ENCODE results near the gene AMOT. TPM values are rescaled to one million over a fixed set of nuclear protein-coding genes. Genes with fewer than 3 reads are reported as not detected.

Gene AMOT
- polyA plus RNA-seq, 4 donors: 67.9 to 74.8 (median 69.4) TPM

- no peak for DNase-seq (ENCODE audit: low read depth in 4 of 4, low spot score in 3 of 4)
Observed at GRCh38 chrX:112803060-112803459, 37.6 kb downstream of the AMOT start.

- no peak for DNase-seq (ENCODE audit: low read depth in 4 of 4, low spot score in 3 of 4)
Observed at GRCh38 chrX:112802541-112802940, 38.1 kb downstream of the AMOT start.

- DNase-seq (ENCODE audit: low read depth in 4 of 4, low spot score in 3 of 4): no peak
Observed at GRCh38 chrX:112800971-112801775, 39.5 kb downstream of the AMOT start.

- DNase-seq (ENCODE audit: low read depth in 4 of 4, low spot score in 3 of 4): no peak
Observed at GRCh38 chrX:112799425-112799824, 41.2 kb downstream of the AMOT start.

- DNase-seq (ENCODE audit: low read depth in 4 of 4, low spot score in 3 of 4): no peak
Observed at GRCh38 chrX:112798736-112799135, 41.9 kb downstream of the AMOT start.

- no peak for DNase-seq (ENCODE audit: low read depth in 4 of 4, low spot score in 3 of 4)
Observed at GRCh38 chrX:112789931-112790330, 50.7 kb downstream of the AMOT start.

GRCh38 chrX:112786076-112786475, 54.6 kb downstream of the AMOT start:
- no peak for DNase-seq (ENCODE audit: low read depth in 4 of 4, low spot score in 3 of 4)

- DNase-seq (ENCODE audit: low read depth in 4 of 4, low spot score in 3 of 4): no peak
Observed at GRCh38 chrX:112785344-112785743, 55.3 kb downstream of the AMOT start.

- DNase-seq (ENCODE audit: low read depth in 4 of 4, low spot score in 3 of 4): no peak
Observed at GRCh38 chrX:112784692-112785091, 55.9 kb downstream of the AMOT start.

GRCh38 chrX:112779139-112779538, 61.5 kb downstream of the AMOT start:
- DNase-seq (ENCODE audit: low read depth in 4 of 4, low spot score in 3 of 4): no peak

- no peak for DNase-seq (ENCODE audit: low read depth in 4 of 4, low spot score in 3 of 4)
Observed at GRCh38 chrX:112774651-112775293, 65.9 kb downstream of the AMOT start.

- DNase-seq (ENCODE audit: low read depth in 4 of 4, low spot score in 3 of 4): no peak
Observed at GRCh38 chrX:112774142-112774541, 66.5 kb downstream of the AMOT start.

- DNase-seq (ENCODE audit: low read depth in 4 of 4, low spot score in 3 of 4): no peak
Observed at GRCh38 chrX:112769034-112769433, 71.6 kb downstream of the AMOT start.

GRCh38 chrX:112768563-112768962, 72.1 kb downstream of the AMOT start:
- no peak for DNase-seq (ENCODE audit: low read depth in 4 of 4, low spot score in 3 of 4)

GRCh38 chrX:112766774-112767173, 73.9 kb downstream of the AMOT start:
- no peak for DNase-seq (ENCODE audit: low read depth in 4 of 4, low spot score in 3 of 4)

- DNase-seq (ENCODE audit: low read depth in 4 of 4, low spot score in 3 of 4): no peak
Observed at GRCh38 chrX:112761242-112762207, 79.1 kb downstream of the AMOT start.

GRCh38 chrX:112760697-112761096, 79.9 kb downstream of the AMOT start:
- no peak for DNase-seq (ENCODE audit: low read depth in 4 of 4, low spot score in 3 of 4)

GRCh38 chrX:112759966-112760365, 80.7 kb downstream of the AMOT start:
- DNase-seq (ENCODE audit: low read depth in 4 of 4, low spot score in 3 of 4): no peak

GRCh38 chrX:112759512-112759911, 81.1 kb downstream of the AMOT start:
- DNase-seq (ENCODE audit: low read depth in 4 of 4, low spot score in 3 of 4): no peak

GRCh38 chrX:112757946-112758345, 82.7 kb downstream of the AMOT start:
- no peak for DNase-seq (ENCODE audit: low read depth in 4 of 4, low spot score in 3 of 4)

GRCh38 chrX:112753116-112753515, 87.5 kb downstream of the AMOT start:
- no peak for DNase-seq (ENCODE audit: low read depth in 4 of 4, low spot score in 3 of 4)

Measured in right renal pelvis (tissue), 4 donors.